RWPE1 (cell line): ENCODE data around the gene ASH1L.
"Not testable (repeated sequence)": the region's sequence is repeated elsewhere in the genome, so short reads cannot be mapped to it uniquely, and the experiment has no call there.

Source experiments
- CTCF ChIA-PET: fragments of 350-600 bp; sonication (Branson Sonifier 250); formaldehyde crosslinking; extraction: SDS; loops from one replicate; lab custom pipeline; 2021; lab: Yijun Ruan, JAX
- POLR2A ChIA-PET: fragments of 400-600 bp; formaldehyde crosslinking; extraction: SDS; loops from one replicate; lab custom pipeline; 2020; ENCODE audit warnings: antibody characterized with exemption; ENCODE audit not compliant: low non-redundant PET; lab: Yijun Ruan, JAX
- DNase-seq: peaks from one replicate; pipeline ENCODE4 v3.0.0; 2012; ENCODE audit warnings: low spot score
- H3K27ac ChIP-seq: fragments of 450-650 bp; 2 replicates; pipeline ENCODE4 v1.5.1; 2017
- CTCF ChIP-seq: fragments of 450-650 bp; conservative IDR thresholded peaks from 2 replicates; pipeline ENCODE4 v1.5.1; 2017; ENCODE audit warnings: low read depth, mild to moderate bottlenecking

Gene ASH1L

GRCh38 chr1:155410931-155411330 is 151.7 kb downstream of the ASH1L start:
- ChIA-PET POLR2A (no interaction called here), CTCF (no interaction called here)
- DNase-seq = no peak
- no peak for TF ChIP-seq CTCF
- H3K27ac ChIP-seq = no peak overlapping the region

GRCh38 chr1:155396874-155397476 is 165.6 kb downstream of the ASH1L start:
- TF ChIP-seq CTCF = no peak
- 0 out of 2 replicates have a peak overlapping the region, but pooled peaks have one; percentile 0 for H3K27ac ChIP-seq
- no peak for DNase-seq
- POLR2A ChIA-PET = no interaction called here
- CTCF ChIA-PET = no interaction called here

GRCh38 chr1:155392898-155393411 is 169.6 kb downstream of the ASH1L start:
- no peak for DNase-seq
- ChIA-PET CTCF (no interaction called here), POLR2A (no interaction called here)
- no peak for TF ChIP-seq CTCF
- H3K27ac ChIP-seq = no peak overlapping the region

- POLR2A ChIA-PET = no interaction called here
- no peak for TF ChIP-seq CTCF
- no peak for DNase-seq
- CTCF ChIA-PET = interaction anchor here (0.6 kb wide), 1 partner anchor 161 kb away, joined by 4 read pairs; no protein-coding TSS in a partner anchor
- H3K27ac ChIP-seq = no peak overlapping the region
Observed at GRCh38 chr1:155389826-155390225, 172.8 kb downstream of the ASH1L start.

- POLR2A ChIA-PET, CTCF ChIA-PET, H3K27ac ChIP-seq, DNase-seq: not testable (repeated sequence)
Observed at GRCh38 chr1:155385836-155386235, 176.8 kb downstream of the ASH1L start.

- ChIA-PET POLR2A (no interaction called here), CTCF (interaction anchor here (0.8 kb wide), 1 partner anchor 48 kb away, joined by 3 read pairs; no protein-coding TSS in a partner anchor)
- DNase-seq = no peak
- H3K27ac ChIP-seq = no peak overlapping the region
- no peak for TF ChIP-seq CTCF
Observed at GRCh38 chr1:155383406-155383805, 179.2 kb downstream of the ASH1L start.

GRCh38 chr1:155379631-155380090 is 182.9 kb downstream of the ASH1L start:
- no peak overlapping the region for H3K27ac ChIP-seq
- DNase-seq = no peak
- ChIA-PET CTCF (interaction anchor here (0.6 to 0.8 kb wide), 4 partner anchors 14 to 146 kb away, joined by 3 to 4 read pairs (median 3); no protein-coding TSS in a partner anchor), POLR2A (no interaction called here)
- TF ChIP-seq CTCF = no peak
